Chondrocyte (in vitro differentiated cells): ENCODE measurements around the gene CMTM8. TPM values are rescaled to one million over a fixed set of nuclear protein-coding genes. Genes with fewer than 3 reads are reported as not detected.

Experiments
- DNase-seq: peaks from one replicate; pipeline ENCODE4 v3.0.0; 2021; ENCODE audit warnings: mixed read lengths, low spot score
- H3K27ac Mint-ChIP-seq: one replicate; pipeline ENCODE4 v1.8.0; 2021; ENCODE audit warnings: mild to moderate bottlenecking, moderate library complexity, mixed read lengths; ENCODE audit not compliant: unreplicated experiment
- H3K27me3 Mint-ChIP-seq: 2 replicates; pipeline ENCODE4 v1.8.0; 2021; ENCODE audit warnings: low read depth, mixed read lengths
- H3K36me3 Mint-ChIP-seq: 2 replicates; pipeline ENCODE4 v1.8.0; 2021; ENCODE audit warnings: low read depth, mixed read lengths
- H3K4me1 Mint-ChIP-seq: 2 replicates; pipeline ENCODE4 v1.8.0; 2021; ENCODE audit warnings: low read depth, mild to moderate bottlenecking, mixed read lengths
- H3K4me3 Mint-ChIP-seq: one replicate; pipeline ENCODE4 v1.8.0; 2021; ENCODE audit warnings: mild to moderate bottlenecking, moderate library complexity, mixed read lengths; ENCODE audit not compliant: unreplicated experiment
- H3K9me3 Mint-ChIP-seq: 2 replicates; pipeline ENCODE4 v1.8.0; 2021; ENCODE audit warnings: low read depth, mixed read lengths
- CTCF ChIP-seq: fragments of 200-600 bp; sonication (generic); IDR thresholded peaks from 2 replicates; pipeline ENCODE4 v1.5.0; 2021; ENCODE audit warnings: antibody characterized with exemption, mild to moderate bottlenecking, moderate library complexity
- total RNA-seq: library from RNA; stranded (reverse); gene quantifications from 3 replicates; pipeline ENCODE4 v1.2.1, GENCODE V29; 2021

The CMTM8 gene
- total RNA-seq, 1 donor from 2014 or later, result 2.5 TPM

- Mint-ChIP-seq H3K27ac (no peak overlapping the region), H3K9me3 (no peaks in the 10 kb centered on the region), H3K27me3 (no peaks in the 10 kb centered on the region), H3K4me3 (no peak overlapping the region), H3K4me1 (peaks cover 4% of the 10 kb centered on the region), H3K36me3 (no peaks in the 10 kb centered on the region)
- no peak for DNase-seq
- no peak for TF ChIP-seq CTCF
These were observed 114.1 kb downstream of the CMTM8 start for GRCh38 chr3:32352563-32352962.

- no peak overlapping the region for H3K4me3 Mint-ChIP-seq
- H3K27ac Mint-ChIP-seq, result no peak overlapping the region
- no peaks in the 10 kb centered on the region for H3K4me1 Mint-ChIP-seq
- DNase-seq, result no peak
- no peaks in the 10 kb centered on the region for H3K27me3 Mint-ChIP-seq
- TF ChIP-seq CTCF, result no peak
- H3K36me3 Mint-ChIP-seq, result no peaks in the 10 kb centered on the region
- no peaks in the 10 kb centered on the region for H3K9me3 Mint-ChIP-seq
These were observed 114.9 kb downstream of the CMTM8 start for GRCh38 chr3:32353351-32353750.

GRCh38 chr3:32354362-32354778, 115.9 kb downstream of the CMTM8 start:
- no peaks in the 10 kb centered on the region for H3K4me1 Mint-ChIP-seq
- H3K27ac Mint-ChIP-seq, result no peak overlapping the region
- no peaks in the 10 kb centered on the region for H3K9me3 Mint-ChIP-seq
- DNase-seq, result no peak
- H3K4me3 Mint-ChIP-seq, result no peak overlapping the region
- no peak for TF ChIP-seq CTCF
- no peaks in the 10 kb centered on the region for H3K36me3 Mint-ChIP-seq
- no peaks in the 10 kb centered on the region for H3K27me3 Mint-ChIP-seq

- no peaks in the 10 kb centered on the region for H3K27me3 Mint-ChIP-seq
- DNase-seq, result no peak
- H3K27ac Mint-ChIP-seq, result no peak overlapping the region
- H3K4me3 Mint-ChIP-seq, result no peak overlapping the region
- no peaks in the 10 kb centered on the region for H3K36me3 Mint-ChIP-seq
- no peak for TF ChIP-seq CTCF
- no peaks in the 10 kb centered on the region for H3K9me3 Mint-ChIP-seq
- no peaks in the 10 kb centered on the region for H3K4me1 Mint-ChIP-seq
These were observed 117.3 kb downstream of the CMTM8 start for GRCh38 chr3:32355751-32356291.

GRCh38 chr3:32359766-32360492, 121.4 kb downstream of the CMTM8 start:
- Mint-ChIP-seq H3K4me3 (no peak overlapping the region), H3K27ac (no peak overlapping the region), H3K9me3 (no peaks in the 10 kb centered on the region), H3K4me1 (no peaks in the 10 kb centered on the region), H3K36me3 (no peaks in the 10 kb centered on the region), H3K27me3 (no peaks in the 10 kb centered on the region)
- no peak for DNase-seq
- TF ChIP-seq CTCF, result no peak
